HuH-7.5 (cell line): ENCODE results near the gene TEN1.
"Not testable (repeated sequence)": the region's sequence is repeated elsewhere in the genome, so short reads cannot be mapped to it uniquely, and the experiment has no call there.

Source experiments
- DNase-seq: peaks from one replicate; pipeline ENCODE4 v3.0.0; 2011; ENCODE audit warnings: low spot score

Gene TEN1

GRCh38 chr17:76032073-76032779 is 53.2 kb downstream of the TEN1 start:
- DNase-seq = no peak

- DNase-seq = no peak
Measured at GRCh38 chr17:76032780-76033108, 53.7 kb downstream of the TEN1 start.

DNA sequence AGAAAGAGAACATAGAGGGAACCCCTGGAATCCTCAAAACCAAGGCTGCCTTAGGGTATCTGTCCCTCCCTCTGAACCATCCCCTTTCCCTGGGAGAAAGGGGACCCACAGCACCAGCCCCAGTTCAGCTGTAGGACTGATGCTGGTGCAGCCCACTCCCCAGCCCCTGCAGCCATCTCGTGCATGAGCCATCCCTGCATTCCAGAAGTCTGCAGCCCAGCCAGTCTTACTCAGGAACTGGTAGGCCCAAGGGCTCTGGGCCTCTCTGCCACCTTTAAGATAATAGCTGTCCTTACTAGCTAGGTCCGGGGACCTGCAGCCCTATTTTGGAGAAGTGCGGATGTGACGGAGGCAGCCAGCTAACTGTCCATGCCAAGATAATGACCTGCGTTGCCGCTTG is 54.1 kb downstream of the TEN1 start:
- no peak for DNase-seq

GRCh38 chr17:76034428-76035350 is 55.6 kb downstream of the TEN1 start:
- no peak for DNase-seq

GRCh38 chr17:76036497-76037261 is 57.6 kb downstream of the TEN1 start:
- DNase-seq = no peak

- no peak for DNase-seq
Measured at GRCh38 chr17:76038050-76038449, 59.0 kb downstream of the TEN1 start.

DNA sequence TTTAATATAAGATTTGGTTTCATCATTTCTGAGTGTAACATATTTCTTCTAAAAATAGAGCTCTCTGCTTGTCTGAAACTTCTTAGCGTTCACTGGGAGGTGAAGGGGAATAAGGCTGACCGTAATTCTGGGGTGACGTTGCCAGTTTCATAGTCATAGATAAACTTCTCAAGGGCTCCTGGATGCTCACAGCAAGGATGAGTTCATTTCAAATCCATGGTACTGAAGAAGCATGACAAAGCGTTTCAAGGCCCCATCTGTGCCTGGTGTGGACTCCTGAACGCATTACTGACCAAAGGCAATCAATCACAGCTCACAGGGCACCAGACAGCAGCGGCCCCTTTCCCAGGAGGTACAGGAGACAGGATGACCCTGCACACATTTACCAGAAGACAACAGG is 60.1 kb downstream of the TEN1 start:
- DNase-seq = no peak

DNA sequence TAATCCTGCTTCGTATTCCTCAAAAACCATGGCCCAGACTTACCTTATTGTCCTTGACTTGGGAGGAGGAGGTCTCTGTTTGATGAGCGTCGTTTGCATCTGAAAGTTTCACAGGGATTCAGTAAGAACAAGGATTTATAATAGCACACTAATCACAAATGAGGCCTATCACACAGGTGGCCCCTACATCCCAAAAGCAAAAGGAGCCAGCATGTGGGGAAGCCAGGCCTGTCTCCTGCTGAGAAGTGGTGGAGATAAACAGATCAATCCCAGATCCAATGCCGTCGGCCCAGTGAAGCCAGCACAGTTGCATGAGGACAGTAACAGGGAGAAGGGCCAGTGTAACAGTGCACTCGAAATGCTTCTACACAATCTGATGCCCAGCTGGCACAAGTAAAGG is 61.3 kb downstream of the TEN1 start:
- no peak for DNase-seq

GRCh38 chr17:76042868-76043267 is 63.8 kb downstream of the TEN1 start:
- not testable (repeated sequence) for DNase-seq

GRCh38 chr17:76044475-76045007 is 65.5 kb downstream of the TEN1 start:
- DNase-seq = not testable (repeated sequence)

DNA sequence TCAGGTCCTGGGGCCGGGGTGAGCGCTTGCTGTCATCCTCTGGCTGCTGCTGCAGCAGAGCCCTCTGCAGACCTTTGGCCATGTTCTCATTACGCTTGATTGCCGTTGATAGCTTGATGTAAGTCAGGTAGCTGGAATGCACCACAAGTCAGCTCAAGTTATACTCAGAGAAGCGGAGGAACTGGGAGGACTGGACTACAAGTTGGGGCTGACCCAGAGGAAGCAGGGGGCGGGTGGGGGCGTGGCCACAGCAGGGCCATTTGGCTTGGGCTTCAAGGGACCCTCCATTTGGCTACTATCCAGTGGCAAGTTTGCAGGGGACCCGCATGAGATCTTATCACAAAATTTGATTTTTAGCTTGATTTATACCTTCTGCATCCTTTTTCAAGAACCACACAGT is 67.0 kb downstream of the TEN1 start:
- no peak for DNase-seq

DNA sequence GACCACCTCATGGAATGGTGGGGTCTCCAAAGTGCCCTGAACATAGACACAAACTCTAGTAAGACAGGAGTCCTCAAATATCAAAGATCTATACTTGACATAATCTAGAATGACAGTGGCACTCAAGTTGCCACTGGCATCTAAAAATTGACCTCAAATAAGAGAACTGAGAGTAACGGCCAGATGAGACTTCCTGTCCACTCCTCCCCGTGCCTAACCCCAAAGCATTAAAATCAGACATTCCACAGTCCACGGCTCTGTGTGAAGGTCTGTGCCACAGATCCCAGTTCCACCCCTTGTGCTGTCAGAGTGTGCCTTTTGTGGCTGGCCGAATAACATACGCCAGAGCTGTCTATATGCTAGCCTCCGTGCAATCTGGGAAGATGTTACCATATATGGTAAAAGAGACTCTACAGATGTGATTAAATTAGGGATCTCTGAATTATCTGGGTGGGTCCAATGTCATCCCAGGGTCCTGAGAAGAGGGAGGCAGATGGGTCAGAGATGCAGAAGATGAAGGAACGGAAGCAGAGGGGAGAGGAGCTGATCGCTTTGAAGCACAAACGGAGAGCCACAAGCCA is 69.1 kb downstream of the TEN1 start:
- DNase-seq = no peak

DNA sequence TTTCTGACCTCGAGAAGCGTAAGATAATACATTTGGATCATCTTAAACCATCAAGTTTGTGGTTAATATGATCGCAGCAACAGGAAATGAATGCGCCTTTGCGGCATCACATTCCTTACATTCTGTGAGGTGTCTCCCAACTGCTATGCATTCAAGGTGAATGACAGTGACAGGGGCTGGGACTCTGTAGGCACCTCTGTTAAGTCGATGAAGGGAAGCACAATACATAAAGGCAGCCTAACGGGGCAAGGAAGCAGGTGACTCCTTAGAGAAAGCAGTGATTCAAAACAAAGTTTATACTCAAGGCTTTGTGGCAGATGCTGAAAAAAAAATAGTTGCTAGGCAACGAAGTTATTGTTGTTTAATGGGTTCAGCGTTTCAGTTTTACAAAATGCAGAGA is 69.7 kb downstream of the TEN1 start:
- no peak for DNase-seq

DNA sequence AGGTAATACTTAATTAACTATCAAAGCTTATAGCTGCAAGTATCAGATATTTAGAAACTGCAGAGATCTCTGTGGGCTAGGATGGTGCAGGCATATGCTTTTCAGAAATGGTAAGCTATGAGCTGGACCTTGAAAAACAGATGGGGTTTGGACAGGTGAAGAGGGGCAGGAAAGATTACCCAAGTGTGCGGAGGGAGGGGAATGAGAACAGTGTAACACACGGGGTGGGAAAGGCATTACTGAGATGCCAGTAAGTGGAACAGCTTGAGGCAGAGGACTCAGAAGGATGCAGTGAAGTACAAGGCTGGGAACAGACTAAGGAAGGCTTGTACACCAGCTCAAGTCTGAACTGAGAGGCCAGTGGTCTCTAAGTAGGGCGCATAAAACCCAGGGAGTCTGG is 70.2 kb downstream of the TEN1 start:
- no peak for DNase-seq

DNA sequence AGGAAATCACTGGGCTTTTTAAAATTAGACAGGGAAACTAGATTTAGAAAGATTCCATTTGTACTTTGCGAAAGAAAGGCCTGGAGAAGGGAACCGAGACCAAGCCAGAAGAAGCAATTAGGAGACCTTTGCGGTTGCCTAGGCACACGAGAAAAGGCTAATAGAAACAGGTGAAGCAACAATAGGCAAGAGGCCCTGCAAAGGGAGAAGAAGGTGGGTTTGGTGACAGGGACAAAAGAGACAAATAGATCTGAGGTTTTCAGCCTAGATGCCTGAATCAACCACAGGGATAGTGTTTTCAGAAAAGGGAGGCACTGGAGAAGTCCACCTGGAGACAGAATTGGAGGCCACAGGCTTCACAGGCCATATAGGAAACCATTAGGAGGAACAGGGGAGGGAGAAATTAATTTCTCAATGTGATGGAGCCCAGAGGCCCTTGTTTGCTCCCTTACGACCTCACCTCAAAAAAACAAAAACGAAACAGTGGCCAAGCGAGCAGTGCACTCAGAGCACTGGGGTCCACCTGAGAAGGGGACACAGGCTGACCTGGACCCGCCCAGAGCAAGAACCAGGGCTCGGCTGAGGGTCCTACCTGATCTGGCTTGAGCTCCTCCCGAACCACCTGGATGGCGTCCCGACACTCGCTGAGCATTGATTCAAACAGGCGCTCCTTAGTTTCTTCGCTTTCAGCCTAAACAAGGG is 70.9 kb downstream of the TEN1 start:
- DNase-seq = no peak
